T-helper 2 cell (primary cell): ENCODE measurements around the gene ZNF664.

Experiments used
- DNase-seq, 5 experiments: peaks; one replicate each; pipeline versions ENCODE4 v3.0.0 to v3.0.0-alpha.2; 2012 to 2022

ZNF664 gene

DNA sequence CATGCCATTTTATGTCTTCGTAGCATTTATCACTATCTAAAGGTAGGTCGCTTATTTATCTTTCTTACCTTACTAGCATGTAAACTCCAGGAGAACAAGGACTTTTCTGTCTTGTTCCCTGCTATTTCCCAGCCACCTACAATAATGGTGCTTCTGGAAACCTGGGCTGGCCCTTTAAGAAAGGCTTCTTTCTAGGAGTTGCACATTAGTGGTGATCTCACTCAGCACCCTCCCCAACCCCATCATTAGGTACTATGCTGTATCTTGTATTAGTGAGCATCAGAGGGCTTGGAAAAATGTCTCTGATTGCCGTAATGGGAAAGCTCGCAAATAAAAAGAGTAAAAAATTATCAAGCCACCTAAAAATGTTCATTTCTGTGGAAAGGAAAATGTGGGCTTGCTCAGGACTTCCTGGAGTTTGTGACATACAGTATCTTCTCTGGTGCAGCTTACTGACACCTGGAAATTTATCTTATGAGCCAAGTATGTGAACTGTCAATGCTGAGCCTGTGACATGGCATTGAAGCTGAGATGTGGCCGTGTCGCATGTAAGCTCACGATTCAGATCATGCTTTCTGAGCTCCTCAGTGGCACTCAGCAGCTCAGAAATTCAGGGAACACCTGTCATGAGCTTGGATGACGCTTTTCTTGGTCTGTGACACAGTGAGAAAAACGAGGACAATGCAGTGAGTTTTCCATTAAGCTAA, 12.8 kb upstream of the ZNF664 start:
- no peak for DNase-seq

DNA sequence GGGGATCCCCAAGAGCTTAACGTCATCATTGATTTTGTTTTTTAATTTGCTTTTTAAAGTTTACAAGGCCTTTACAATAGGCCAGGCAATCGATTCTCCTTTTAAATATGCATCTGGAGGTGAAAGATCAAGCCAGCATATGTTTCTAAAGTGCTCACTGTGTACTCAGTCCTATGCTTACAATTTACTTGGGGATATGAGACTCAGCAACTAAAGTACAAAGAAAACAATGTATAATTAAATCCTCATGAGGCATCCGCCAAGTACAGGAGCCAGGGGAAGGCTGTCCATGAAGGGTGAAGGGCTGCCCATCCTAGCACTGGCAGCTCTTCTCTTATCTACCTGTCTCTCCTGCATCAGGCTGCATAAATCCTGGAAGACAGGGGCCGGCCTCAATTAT, 12.2 kb upstream of the ZNF664 start:
- no peak for DNase-seq

DNA sequence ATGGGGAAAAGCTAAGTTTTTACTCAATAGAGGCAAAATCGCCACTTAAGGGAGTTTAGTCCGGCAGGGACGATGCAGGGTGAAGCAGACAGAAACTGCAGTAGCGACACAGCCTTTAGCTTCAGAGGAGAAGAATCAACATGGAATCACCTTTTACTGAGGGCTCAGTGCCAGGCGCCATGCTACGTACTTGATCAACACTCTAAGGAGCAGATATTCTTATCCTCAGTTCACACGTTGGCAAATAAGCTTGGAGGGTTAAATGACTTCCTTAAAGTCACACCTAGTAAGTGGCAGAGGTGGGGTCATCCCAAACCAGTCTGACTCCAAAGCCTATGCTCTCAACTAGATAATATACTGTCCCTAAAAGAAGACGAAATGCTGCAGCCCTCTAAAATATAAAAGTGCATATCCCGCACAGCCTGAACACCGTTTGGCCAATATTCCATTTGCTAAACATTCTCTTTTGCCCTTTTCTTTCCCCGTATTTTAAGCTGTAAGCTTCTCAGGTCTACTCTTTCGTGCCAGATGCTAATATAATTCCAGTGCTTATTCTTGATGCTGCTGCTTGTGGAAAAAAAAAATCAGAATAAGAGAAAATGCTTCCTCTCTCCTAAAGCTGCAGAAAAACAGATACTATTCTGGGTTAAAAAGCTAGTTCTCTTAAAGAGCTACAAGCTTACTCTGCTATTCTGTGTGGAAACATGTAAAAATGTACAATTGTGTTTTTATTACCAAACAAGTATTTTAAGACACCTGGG, 11.2 kb upstream of the ZNF664 start:
- DNase-seq, result no peak

DNA sequence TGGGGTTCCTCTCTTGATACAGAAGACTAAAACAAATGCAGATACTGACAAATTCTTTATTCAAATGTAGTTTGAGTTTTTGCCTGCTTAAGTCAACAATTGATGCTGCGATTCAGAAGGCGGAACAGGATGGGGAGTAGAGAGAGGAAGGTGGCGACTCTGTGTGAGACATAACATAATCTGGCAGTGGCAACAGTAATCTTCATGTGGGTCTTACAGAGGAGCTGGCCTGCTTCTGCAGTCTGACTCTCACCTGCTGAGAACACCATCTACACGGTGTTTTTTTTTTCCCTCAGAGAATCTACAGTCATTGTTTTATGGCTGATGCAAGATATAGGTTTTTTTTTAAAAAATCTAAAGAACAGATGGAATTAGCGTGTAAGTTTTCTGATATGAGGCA, 10.5 kb upstream of the ZNF664 start:
- no peak for DNase-seq

DNA sequence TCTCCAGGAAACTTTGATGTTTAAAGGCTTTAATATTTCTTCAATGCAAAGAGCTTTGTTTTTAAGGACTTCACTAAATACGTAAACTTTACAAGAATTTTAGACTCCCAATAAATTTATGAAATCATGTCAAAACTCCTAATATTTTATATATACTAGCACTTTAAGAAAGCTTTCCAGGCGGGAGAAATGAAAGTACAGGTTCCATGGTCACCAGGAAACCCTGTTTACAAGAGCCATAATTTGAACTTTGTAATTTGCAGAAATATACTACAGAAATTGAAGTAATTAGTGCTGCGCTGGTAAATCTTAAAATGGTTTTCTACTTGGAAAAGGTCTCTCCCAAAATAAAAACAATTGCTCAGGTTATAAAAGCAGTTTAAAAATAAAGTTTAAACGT, 9.2 kb upstream of the ZNF664 start:
- DNase-seq, result no peak

DNA sequence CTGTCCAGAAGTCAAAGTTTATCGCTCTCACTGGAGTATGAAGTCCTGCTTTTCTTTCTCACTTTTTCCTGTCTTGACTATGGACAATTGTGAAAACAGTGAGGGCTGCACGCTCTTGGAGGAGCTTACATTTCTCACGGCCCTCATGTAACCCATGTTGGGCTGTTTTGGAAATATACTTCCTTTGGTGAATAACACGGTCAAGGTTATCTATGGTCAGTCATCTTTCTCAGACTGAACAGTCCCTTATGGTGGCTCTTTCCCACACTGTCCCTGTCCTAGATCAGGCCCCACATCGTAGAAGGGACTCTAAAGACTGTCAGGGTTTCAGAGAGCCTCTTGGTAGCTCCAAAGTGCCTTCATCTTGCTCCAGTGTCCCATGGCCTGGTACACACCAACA, 7.6 kb upstream of the ZNF664 start:
- no peak for DNase-seq

DNA sequence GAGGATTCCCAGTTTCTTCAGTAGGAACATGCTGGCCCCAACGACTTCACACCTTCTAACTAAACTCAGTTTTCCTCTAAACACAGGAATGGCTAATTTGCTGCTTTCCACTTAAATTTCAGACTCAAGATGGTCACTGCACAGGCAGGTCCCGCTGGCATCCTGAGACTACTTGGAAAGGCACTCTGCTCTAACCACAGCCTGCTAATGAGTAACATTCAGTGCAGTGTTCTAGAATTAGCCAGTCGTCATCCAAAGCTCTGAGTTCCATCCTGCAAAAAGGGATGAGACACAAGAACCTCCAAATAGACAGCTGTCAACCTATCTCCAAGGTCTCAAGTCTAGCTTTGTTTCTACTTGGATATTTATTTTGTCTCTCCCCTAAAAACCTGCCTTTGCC, 6.4 kb upstream of the ZNF664 start:
- DNase-seq, result no peak

DNA sequence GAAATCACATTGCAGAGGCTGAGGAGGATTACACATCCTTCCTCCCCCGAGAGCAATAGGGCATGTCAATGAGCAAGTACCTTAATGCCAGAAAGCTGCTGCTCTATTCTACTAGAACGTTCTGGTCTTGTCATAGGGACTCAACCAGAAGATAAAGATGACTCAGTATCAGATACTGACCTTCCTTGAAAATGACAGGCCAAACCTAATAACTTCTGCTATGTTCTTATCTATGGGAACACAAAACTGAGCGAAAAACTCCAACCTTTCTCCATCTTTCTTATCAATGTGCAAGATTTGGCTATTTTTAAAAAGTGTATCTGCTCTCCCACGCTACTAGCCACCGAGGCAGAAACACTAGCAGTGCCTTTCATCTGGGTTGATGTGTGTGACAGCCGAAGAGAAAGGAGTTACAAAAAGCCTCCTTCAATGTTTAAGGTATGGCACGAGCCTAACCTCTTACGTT, 5.9 kb upstream of the ZNF664 start:
- no peak for DNase-seq

DNA sequence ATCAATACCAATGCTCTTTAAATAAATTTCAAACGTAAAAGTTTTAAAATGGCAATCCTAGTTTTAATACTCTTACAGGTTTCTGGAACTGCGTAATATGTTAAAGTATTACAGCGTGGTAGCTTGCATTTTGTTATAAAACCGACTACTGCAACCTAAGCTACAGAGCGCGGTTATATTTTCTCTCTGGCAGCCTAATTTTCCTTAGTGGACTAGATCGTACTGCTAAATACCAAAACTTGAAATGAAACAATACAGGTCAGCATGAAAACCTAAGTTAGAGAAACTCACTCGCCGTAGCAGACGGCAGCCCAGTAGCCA, 1.6 kb upstream of the ZNF664 start:
- DNase-seq, result no peak

DNA sequence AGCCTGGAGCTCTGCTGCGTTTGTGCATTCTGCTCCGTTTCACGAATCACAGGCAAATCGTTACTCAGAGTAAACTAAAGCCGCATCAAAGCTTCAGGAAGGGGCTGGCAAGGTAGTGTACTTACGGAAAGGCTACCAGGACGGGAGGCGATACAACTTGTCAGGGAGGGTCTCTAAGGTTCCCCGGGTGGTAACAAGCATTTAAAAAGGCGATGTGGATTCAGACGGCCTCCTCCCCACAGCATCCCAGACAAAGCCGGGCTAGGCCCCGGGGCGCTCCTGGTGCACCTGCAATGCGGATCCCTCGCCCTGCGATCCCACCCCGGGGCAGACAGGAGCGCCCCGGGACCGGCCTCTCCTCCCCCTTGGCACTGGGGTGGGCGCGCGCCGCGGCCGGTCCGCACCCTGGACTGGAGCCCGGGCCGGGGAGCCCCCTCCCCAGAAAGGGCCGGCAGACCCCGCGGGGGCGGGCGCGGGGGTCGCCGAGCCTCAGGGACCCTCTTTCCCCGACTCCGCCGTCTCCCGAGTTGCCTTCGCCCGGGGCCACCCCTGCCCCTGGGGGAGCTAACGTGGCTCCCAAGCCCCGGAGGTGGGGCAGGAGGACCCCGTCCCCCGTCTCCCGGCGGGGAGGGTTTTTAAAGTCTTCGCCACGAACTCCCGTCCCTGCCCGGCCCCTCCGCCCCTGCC, 1.1 kb upstream of the ZNF664 start:
- peak in 4 of 5 experiments; percentile 6 to 53 (median 26) for DNase-seq

DNA sequence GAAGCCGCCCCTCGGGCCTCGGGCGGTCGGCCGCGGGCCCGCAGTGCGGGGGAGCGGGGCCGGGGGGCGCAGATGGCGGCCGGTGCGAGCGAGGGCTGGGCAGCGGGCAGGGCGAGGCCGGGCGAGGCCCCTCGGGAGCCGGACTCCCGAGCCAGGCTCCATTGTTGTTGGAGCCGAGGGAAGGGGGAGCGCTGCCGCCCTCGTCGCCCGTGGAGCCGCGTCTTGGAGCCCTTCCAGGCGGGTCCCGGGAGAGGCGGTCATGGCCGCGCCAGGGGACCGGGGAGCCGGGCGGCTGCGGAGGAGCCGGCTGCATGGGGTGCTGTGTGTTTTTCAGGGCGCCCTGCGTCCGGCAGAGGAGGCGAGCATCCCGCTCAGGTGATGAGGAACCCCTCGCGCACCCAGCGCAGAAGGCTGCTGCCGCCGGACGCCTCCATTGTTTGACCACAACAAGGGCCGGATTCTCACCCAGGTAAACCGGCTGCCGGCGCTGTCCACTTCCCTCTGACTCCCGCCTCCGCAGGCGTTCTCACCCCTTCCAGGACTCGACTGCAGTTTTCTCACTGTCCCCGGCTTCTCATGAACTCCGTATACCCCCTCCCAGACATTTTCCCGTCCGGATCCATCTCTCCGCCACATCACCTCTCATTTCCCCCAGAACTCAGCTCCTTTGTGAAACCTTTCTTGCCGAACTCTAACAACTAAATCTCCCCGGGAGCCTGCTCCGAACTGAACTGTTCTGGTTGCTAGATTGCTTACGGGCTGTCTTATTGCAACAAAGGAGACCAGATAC, 732 bp downstream of the ZNF664 start:
- DNase-seq, result peak in 2 of 5 experiments; percentile 13 to 31

DNA sequence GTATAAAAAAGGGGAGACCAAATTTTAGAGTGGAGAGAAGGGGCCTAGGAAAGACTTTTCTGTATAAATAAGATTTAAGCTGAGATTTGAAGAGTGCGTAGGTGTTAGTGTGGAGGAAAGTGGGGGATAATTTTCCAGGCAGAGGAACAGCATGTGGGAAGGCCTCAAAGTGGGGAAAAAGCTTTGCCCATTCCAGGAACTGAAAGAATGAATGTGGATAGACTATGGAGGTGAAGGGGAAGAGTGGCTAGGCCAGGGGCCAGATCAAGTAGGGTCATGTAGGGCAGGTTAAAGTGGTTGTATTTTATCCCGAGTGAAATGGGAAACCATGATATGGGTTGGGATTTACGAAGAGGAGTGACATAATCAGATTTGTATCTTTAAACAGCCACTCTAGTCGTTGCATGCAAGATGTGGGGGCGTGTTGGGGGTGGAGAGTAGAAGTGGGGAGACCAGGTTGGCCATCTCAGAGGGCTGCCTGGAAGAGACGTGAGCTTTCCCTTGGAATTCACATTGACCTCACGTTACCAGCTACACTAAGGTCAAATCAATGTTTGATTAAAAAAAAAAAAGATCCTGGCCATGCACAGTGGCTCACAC, 3.3 kb downstream of the ZNF664 start:
- no peak for DNase-seq

DNA sequence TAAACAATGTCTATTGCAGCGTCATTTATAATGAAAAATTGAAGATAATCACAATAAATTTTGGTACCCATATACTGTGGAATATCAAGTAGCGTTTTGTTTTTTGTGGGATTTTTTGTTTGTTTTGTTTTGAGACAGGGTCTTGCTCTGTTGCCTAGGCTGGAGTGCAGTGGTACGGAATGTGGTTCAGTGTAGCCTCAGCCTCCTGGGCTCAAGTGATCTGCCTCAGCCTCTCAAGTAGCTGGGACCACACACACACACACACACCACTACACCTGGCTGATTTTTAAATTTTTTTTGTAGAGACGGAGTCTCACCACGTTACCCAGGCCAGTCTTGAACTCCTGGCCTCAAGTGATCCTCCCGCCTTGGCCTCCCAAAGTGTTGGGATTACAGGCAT, 6.6 kb downstream of the ZNF664 start:
- DNase-seq, result no peak

DNA sequence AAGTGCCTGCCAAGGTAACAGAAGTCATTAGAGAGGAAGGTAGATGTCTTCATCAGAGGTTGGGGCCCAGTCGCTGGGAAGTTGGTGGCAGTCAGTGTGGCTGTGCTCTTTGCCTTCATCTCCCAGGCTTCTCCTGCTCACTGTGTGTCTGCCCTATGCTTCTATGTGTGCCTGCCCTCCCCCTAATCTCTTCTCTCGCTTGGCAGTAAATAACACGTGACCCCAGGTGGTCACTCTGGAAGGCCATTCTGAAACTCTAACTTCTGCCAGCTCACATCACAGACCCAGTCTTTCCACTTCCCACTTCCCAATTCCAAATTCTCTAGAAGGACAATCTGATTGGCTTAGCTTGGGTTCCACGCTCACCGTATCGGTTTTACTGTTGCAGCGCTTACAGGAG, 9.3 kb downstream of the ZNF664 start:
- DNase-seq, result no peak

DNA sequence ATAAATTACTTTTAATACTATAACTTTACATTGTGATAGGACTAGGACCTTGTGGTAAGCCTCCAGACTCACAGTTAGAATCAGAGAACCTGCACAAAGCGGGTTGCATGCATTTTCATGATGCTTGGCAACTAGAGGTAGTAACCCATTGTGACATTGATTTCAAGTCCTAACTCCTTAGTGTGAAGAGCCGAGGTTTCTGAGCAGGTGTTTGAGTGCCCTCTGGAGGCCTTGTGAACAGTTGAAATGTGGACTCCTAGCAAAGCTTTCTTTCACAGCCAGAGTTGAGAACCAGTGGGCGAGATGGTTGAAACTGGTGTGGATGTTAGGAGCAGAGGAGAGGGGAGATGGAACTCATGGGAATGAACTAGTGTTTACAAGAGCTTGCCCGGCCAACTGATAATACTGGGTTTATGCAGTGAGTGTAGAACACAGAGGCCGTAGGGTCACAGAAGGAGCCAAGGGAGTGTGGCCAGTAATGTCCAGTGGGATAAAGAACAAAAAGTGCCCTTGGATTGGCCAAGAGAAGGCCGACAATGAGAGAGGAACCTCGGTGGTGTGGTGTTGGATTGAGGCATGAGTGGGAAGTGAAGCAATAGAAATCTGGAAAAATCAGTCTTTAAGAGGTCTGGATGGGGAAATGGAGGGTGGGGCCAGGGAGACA, 10.9 kb downstream of the ZNF664 start:
- peak in 3 of 5 experiments; percentile 20 to 73 (median 21) for DNase-seq

DNA sequence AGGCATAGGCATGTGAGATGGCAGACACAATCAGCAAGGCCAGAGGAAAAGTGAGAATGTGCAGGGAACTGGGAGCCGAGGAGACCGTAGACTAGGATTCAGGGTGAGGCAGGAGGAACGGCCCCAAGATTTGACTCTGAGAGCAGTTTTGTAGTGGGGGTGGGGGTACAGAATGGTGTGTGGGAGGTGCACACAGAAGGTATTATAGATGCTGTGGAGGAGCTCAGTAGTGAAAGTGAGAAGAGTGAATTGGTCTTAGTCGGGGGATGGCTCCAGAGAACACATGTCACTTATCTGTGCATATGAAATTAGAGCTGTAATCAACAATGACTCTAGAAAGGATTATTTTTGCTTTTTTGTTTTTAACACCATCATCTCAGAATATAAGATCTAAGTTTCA, 11.9 kb downstream of the ZNF664 start:
- no peak for DNase-seq

DNA sequence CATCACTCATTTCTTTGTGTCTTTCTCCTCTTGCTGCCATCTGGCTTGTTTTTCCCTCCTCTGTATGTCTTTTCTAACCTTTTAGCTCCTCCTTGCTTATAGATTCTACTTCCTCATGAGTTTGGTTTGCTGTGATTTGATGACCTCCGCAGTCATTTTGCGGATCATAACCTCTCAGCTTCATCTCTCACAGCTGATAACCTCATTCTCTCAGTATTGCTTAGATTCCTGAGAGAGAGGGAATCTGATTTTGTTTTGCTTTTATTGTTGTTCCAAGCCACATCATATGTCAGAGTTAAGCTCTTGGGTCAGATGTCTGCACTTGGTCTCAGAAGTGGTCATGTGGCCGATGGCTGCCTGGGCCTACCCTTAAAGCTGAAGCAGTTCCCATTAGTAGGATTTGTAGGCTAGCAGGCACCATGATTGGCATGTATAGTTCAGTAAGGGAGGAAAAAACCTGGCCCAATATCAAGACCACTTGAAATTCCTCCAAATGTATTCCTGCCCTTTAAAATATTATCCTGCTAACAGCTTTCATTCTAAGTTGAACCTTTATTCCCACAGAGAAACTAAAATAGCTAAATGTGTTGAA, 13.5 kb downstream of the ZNF664 start:
- DNase-seq, result no peak

DNA sequence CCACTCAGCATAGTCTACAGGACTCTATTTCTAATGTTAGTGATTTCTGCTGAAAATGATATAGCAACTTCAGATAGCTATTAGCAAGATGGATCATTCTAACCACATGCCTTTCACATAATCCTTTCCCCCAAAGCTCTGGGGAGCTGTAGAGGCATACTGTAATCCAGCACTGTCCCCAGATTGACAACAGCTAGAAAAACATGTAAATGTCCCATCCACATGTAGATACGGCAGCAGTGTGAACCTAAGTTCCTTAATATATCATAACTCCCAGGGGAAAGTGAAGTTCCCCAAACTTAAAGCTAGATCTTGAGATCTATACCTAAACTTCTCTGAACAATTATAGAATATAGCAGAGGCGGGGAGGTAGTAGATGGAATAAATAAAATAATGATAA, 14.0 kb downstream of the ZNF664 start:
- DNase-seq, result no peak

DNA sequence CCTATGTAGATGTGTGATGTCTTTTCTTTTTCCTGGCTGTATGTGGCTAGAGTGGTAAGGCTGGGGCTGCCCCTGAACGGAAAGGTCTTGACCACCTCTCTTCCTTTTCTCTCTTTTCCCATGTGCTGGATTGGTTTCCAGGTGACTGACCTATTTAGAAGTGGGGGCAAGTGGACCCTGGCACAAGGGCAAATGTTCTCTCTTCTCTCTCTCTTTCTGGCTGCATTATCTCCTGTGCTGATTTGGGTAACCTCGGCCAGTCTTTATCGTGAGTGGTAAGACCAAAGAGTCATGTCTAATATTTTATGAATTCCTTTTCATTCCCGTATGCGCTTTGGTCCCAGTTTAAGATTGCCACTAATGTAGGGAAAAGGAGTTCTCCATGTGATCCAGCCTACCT, 16.2 kb downstream of the ZNF664 start:
- DNase-seq, result no peak

DNA sequence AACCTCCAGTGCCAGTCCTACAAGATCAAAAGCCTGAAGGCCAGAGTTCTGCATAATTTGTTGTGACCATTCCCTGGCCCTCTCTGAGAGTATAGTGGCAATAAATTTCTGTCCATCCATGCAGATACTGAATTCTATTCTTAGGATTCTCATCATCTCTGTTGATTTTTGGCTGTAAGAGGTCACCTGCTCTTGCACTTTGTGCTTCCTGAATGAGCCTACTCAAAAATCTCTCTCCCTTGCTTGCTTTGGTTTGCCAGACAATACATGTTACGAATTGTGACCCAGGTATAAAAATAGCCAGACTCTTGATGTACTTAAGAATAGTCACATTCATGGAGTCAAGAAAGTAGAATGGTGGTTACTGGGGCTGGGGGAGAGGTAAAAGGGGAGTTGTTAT, 16.7 kb downstream of the ZNF664 start:
- no peak for DNase-seq

DNA sequence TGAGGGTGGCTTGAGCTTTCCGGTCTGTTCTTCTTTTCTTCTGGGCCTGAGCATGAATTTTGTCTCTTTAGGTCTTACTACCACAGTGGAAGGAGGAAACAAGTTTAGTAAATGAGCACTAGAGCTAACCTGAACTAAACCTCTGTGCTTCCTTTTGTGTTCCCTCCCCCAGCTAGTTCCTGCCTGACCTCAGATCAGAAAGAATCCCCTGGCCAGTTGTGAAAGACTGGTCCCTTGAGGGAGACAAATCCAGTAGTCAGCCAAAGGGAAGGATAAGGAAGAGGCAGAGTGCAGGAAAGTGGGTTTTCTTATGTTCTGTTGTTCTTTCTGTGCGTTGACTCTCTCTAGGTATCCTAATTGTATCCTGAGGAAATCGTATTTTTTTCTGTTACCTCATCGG, 17.5 kb downstream of the ZNF664 start:
- DNase-seq, result no peak
